SK-N-MC (cell line): ENCODE measurements around the gene TECR.

Experiments used
- EZH2 ChIP-seq: fragments of 200-600 bp; sonication (generic); IDR thresholded peaks from one replicate; pipeline ENCODE4 v1.6.1; 2017; ENCODE audit warnings: antibody characterized with exemption
- POLR2AphosphoS5 ChIP-seq: IDR thresholded peaks from 2 replicates; pipeline ENCODE4 v1.6.1; 2012; ENCODE audit warnings: mild to moderate bottlenecking, low read depth, low read length, borderline replicate concordance

GRCh38 chr19:14525729-14526128, 3.7 kb upstream of the TECR start:
- TF ChIP-seq EZH2: no peak
- TF ChIP-seq POLR2AphosphoS5: no peak
